SK-N-SH (cell line): Measurements from ENCODE around the gene CEP112. TPM values are rescaled to one million over a fixed set of nuclear protein-coding genes. Genes with fewer than 3 reads are reported as not detected.

Experiments used
- CTCF ChIA-PET: fragments of 300-600, 350-600 bp; formaldehyde crosslinking; extraction: SDS; loops from one replicate; lab custom pipeline; 2021; lab: Yijun Ruan, JAX
- POLR2A ChIA-PET: fragments of 350-600 bp; sonication (Branson Sonifier 250); formaldehyde crosslinking; extraction: SDS; loops from one replicate; lab custom pipeline; 2020; ENCODE audit warnings: antibody characterized with exemption, inconsistent platforms; lab: Yijun Ruan, JAX
- DNase-seq: peaks from one replicate; pipeline ENCODE4 v3.0.0; 2012
- H2AFZ ChIP-seq: fragments of 200-600 bp; sonication (generic); 2 replicates; pipeline ENCODE4 v1.8.1; 2016; ENCODE audit warnings: antibody characterized with exemption, mild to moderate bottlenecking, low read depth
- H3F3A ChIP-seq: fragments of 200-600 bp; sonication (generic); replicated peaks from 2 replicates; pipeline ENCODE3; 2016; ENCODE audit warnings: antibody characterized with exemption, mild to moderate bottlenecking; ENCODE audit not compliant: insufficient read depth
- H3K27ac ChIP-seq, 2 experiments: fragments of 200-500 bp in 1 of 2; fragments of 200-600 bp in 1 of 2; sonication (Bioruptor generic) in 1 of 2; sonication (generic), shearing (Covaris generic) in 1 of 2; 2 replicates each; pipeline versions ENCODE4 v1.5.1 to v1.6.1; 2014 to 2016; ENCODE audit warnings: low read depth in 2 of 2, inconsistent platforms in 1 of 2, low read length in 1 of 2, mild to moderate bottlenecking in 1 of 2, mixed read lengths in 1 of 2
- H3K27me3 ChIP-seq: fragments of 200-600 bp; sonication (generic), shearing (Covaris generic); 2 replicates; pipeline ENCODE4 v1.6.1; 2016; ENCODE audit warnings: mixed run types; ENCODE audit not compliant: insufficient read depth
- H3K36me3 ChIP-seq, 2 experiments: fragments of 200-500 bp in 1 of 2; fragments of 200-600 bp in 1 of 2; sonication (Bioruptor generic) in 1 of 2; sonication (generic) in 1 of 2; replicated peaks in 1 of 2; 2 replicates each; pipeline versions ENCODE3 to v1.5.1; 2014 to 2016; ENCODE audit warnings: low read length in 1 of 2, mild to moderate bottlenecking in 1 of 2; ENCODE audit not compliant: insufficient read depth in 2 of 2, control insufficient read depth in 1 of 2
- H3K4me1 ChIP-seq, 2 experiments: fragments of 200-500 bp in 1 of 2; fragments of 200-600 bp in 1 of 2; sonication (Bioruptor generic) in 1 of 2; sonication (generic), shearing (Covaris generic) in 1 of 2; 2 replicates each; pipeline versions ENCODE4 v1.5.1 to v1.6.1; 2014 to 2016; ENCODE audit warnings: low read depth in 1 of 2, low read length in 1 of 2, mixed run types in 1 of 2; ENCODE audit not compliant: insufficient read depth in 2 of 2, control insufficient read depth in 1 of 2
- H3K4me2 ChIP-seq: fragments of 200-600 bp; sonication (generic), shearing (Covaris generic); 2 replicates; pipeline ENCODE4 v1.6.1; 2017; ENCODE audit warnings: mixed run types
- H3K4me3 ChIP-seq, 2 experiments: fragments of 200-500 bp in 1 of 2; fragments of 200-600 bp in 1 of 2; sonication (Bioruptor generic) in 1 of 2; sonication (generic), shearing (Covaris generic) in 1 of 2; 2 replicates each; pipeline versions ENCODE4 v1.5.1 to v1.8.1; 2014 to 2016; ENCODE audit warnings: low read depth in 2 of 2, inconsistent platforms in 1 of 2, low read length in 1 of 2, mild to moderate bottlenecking in 1 of 2, mixed read lengths in 1 of 2, moderate library complexity in 1 of 2
- H3K79me2 ChIP-seq: fragments of 200-600 bp; sonication (generic); 2 replicates; pipeline ENCODE4 v1.8.1; 2017; ENCODE audit warnings: mild to moderate bottlenecking; ENCODE audit not compliant: insufficient read depth
- H3K9ac ChIP-seq: fragments of 200-600 bp; sonication (generic); 2 replicates; pipeline ENCODE4 v1.6.1; 2017; ENCODE audit warnings: mixed run types
- H3K9me2 ChIP-seq: fragments of 200-600 bp; sonication (generic); 2 replicates; pipeline ENCODE4 v1.6.1; 2017; ENCODE audit warnings: mixed run types
- H3K9me3 ChIP-seq: fragments of 200-600 bp; sonication (generic); 2 replicates; pipeline ENCODE4 v1.6.1; 2017; ENCODE audit warnings: mixed run types, mild to moderate bottlenecking, moderate library complexity
- H4K20me1 ChIP-seq: fragments of 200-600 bp; sonication (generic); 2 replicates; pipeline ENCODE4 v1.6.1; 2017; ENCODE audit warnings: mild to moderate bottlenecking, mixed run types; ENCODE audit not compliant: insufficient read depth
- CHD2 ChIP-seq: fragments of 150-350 bp; IDR thresholded peaks from 2 replicates; pipeline ENCODE4 v1.6.1; 2018; ENCODE audit warnings: low read length; ENCODE audit not compliant: partially characterized antibody
- ELF1 ChIP-seq: IDR thresholded peaks from 2 replicates; pipeline ENCODE4 v1.4.0; 2012
- EP300 ChIP-seq, 2 experiments: IDR thresholded peaks; 2 replicates each; pipeline versions ENCODE4 v1.4.0 to v1.6.1; 2012; ENCODE audit warnings: borderline replicate concordance in 1 of 2, low read depth in 1 of 2, low read length in 1 of 2
- EZH2phosphoT487 ChIP-seq: fragments of 200-600 bp; sonication (generic); IDR thresholded peaks from 2 replicates; pipeline ENCODE4 v1.6.1; 2017; ENCODE audit warnings: low read depth, mixed run types, mild to moderate bottlenecking, antibody characterized with exemption, moderate library complexity, borderline replicate concordance
- FOSL2 ChIP-seq: IDR thresholded peaks from 2 replicates; pipeline ENCODE4 v1.4.0; 2012; ENCODE audit warnings: low read depth, mild to moderate bottlenecking, moderate library complexity, borderline replicate concordance
- FOXJ3 ChIP-seq: sonication (generic); formaldehyde crosslinking; IDR thresholded peaks from 2 replicates; pipeline ENCODE4 v1.5.1; 2020; ENCODE audit warnings: mild to moderate bottlenecking, missing genetic modification reagents
- FOXM1 ChIP-seq: IDR thresholded peaks from 2 replicates; pipeline ENCODE4 v1.4.0; 2012; ENCODE audit warnings: low read depth, mild to moderate bottlenecking
- JUND ChIP-seq: IDR thresholded peaks from 2 replicates; pipeline ENCODE4 v1.4.0; 2012
- MEF2A ChIP-seq: IDR thresholded peaks from 2 replicates; pipeline ENCODE4 v1.4.0; 2012; ENCODE audit warnings: low read depth, borderline replicate concordance
- MXI1 ChIP-seq: IDR thresholded peaks from 2 replicates; pipeline ENCODE4 v1.6.1; 2012; ENCODE audit warnings: mild to moderate bottlenecking, low read depth, low read length, improper control_type of control experiment
- NFIC ChIP-seq: IDR thresholded peaks from 2 replicates; pipeline ENCODE4 v1.4.0; 2012; ENCODE audit warnings: borderline replicate concordance
- POLR2AphosphoS5 ChIP-seq: IDR thresholded peaks from 2 replicates; pipeline ENCODE4 v1.6.1; 2012; ENCODE audit warnings: low read depth, low read length
- RCOR1 ChIP-seq: fragments of 150-350 bp; IDR thresholded peaks from 2 replicates; pipeline ENCODE4 v1.6.1; 2017; ENCODE audit warnings: antibody characterized with exemption, low read length
- RFX5 ChIP-seq: IDR thresholded peaks from 2 replicates; pipeline ENCODE4 v1.6.1; 2012; ENCODE audit warnings: mild to moderate bottlenecking, improper control_type of control experiment, low read length
- RXRA ChIP-seq: IDR thresholded peaks from 2 replicates; pipeline ENCODE4 v1.4.0; 2012; ENCODE audit warnings: low read depth, mild to moderate bottlenecking, borderline replicate concordance
- SIN3A ChIP-seq: IDR thresholded peaks from 2 replicates; pipeline ENCODE4 v1.6.1; 2012; ENCODE audit warnings: low read depth, mild to moderate bottlenecking, low read length, moderate library complexity, borderline replicate concordance
- SMC3 ChIP-seq: IDR thresholded peaks from 2 replicates; pipeline ENCODE4 v1.6.1; 2012; ENCODE audit warnings: low read depth, low read length, improper control_type of control experiment
- TAF1 ChIP-seq: IDR thresholded peaks from 2 replicates; pipeline ENCODE4 v1.6.1; 2012; ENCODE audit warnings: low read depth, mild to moderate bottlenecking, low read length, moderate library complexity, borderline replicate concordance
- TCF12 ChIP-seq: IDR thresholded peaks from 2 replicates; pipeline ENCODE4 v1.4.0; 2012
- TEAD4 ChIP-seq: IDR thresholded peaks from 2 replicates; pipeline ENCODE4 v1.4.0; 2012; ENCODE audit warnings: mild to moderate bottlenecking, borderline replicate concordance; ENCODE audit not compliant: insufficient read depth
- USF1 ChIP-seq: IDR thresholded peaks from 2 replicates; pipeline ENCODE4 v1.4.0; 2012; ENCODE audit warnings: low read depth, borderline replicate concordance
- YY1 ChIP-seq: IDR thresholded peaks from 2 replicates; pipeline ENCODE4 v1.4.0; 2012; ENCODE audit warnings: low read depth, mild to moderate bottlenecking
- WGBS: methylation state at CpG from one replicate; pipeline ENCODE4 v1.1.6; 2017; ENCODE audit warnings: low lambda C conversion rate; 5-methylcytosine and 5-hydroxymethylcytosine counted together
- polyA plus RNA-seq, 3 experiments: library from polyadenylated mRNA; depleted of rRNA; stranded (reverse); fragments of >200 nt; gene quantifications; 2 replicates each; pipeline ENCODE4 v1.2.3, GENCODE V29; 2012
- TF ChIP-seq, protein P1 (sequence below): fragments of 150-350 bp; IDR thresholded peaks from 2 replicates; pipeline ENCODE4 v1.6.1; 2017; ENCODE audit warnings: antibody characterized with exemption, low read length, low read depth, borderline replicate concordance
- TF ChIP-seq, protein P2 (sequence below): IDR thresholded peaks from 2 replicates; pipeline ENCODE4 v1.4.0; 2012; ENCODE audit warnings: low read depth, borderline replicate concordance
- TF ChIP-seq, protein P3 (sequence below): IDR thresholded peaks from 2 replicates; pipeline ENCODE4 v1.4.0; 2012; ENCODE audit warnings: low read depth

The CEP112 gene
- polyA plus RNA-seq, 1 of the 3 experiments (the other 2 are of a cell fraction) = 7.9 TPM

- CTCF ChIA-PET = no interaction called here
- POLR2A ChIA-PET = no interaction called here
Observed at GRCh38 chr17:65807361-65807760, 384.6 kb downstream of the CEP112 start.

DNA sequence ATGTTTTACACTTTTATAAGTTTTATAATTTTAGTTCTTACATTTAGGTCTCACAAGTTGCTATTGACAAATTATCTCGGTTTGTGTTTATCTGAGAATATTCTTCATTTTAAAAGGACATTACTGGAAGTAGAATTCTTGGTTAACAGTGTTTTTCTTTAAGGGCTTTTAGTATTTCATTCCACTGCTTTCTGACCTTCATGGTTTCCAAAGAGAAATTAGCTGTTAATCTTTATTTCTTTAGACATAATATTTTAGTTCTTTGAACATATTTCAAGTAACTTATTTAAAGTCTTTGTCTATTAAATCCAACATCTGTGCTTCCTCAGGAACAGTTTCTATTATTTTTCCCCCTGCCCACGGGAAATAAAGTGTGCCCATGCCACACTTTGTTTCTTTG is 390.4 kb downstream of the CEP112 start:
- Histone ChIP-seq H3K27ac (no peak overlapping the region), H3K9ac (no peak overlapping the region), H3K27me3 (no peaks in the 10 kb centered on the region), H3K36me3 (peaks cover 0 to 16% of the 10 kb centered on the region in 2 experiments), H4K20me1 (no peaks in the 10 kb centered on the region), H3K4me3 (no peak overlapping the region), H3K4me1 (no peaks in the 10 kb centered on the region), H2AFZ (no peak overlapping the region), H3F3A (peaks cover 3% of the 10 kb centered on the region), H3K9me2 (0 out of 2 replicates have a peak, but pooled peaks cover 3% of the 10 kb centered on the region), H3K9me3 (peaks cover 26% of the 10 kb centered on the region), H3K79me2 (no peaks in the 10 kb centered on the region), H3K4me2 (no peak overlapping the region)
- CTCF ChIA-PET = interaction anchor here (1.5 kb wide), 1 partner anchor 507 kb away, joined by 3 read pairs; no protein-coding TSS in a partner anchor
- 28% methylated on average over 2 of the region's 2 CpGs for WGBS
- DNase-seq = no peak
- no peak for TF ChIP-seq TAF1
- no peak for TF ChIP-seq MXI1
- TF ChIP-seq ELF1 = no peak
- TF ChIP-seq, protein P1, sequence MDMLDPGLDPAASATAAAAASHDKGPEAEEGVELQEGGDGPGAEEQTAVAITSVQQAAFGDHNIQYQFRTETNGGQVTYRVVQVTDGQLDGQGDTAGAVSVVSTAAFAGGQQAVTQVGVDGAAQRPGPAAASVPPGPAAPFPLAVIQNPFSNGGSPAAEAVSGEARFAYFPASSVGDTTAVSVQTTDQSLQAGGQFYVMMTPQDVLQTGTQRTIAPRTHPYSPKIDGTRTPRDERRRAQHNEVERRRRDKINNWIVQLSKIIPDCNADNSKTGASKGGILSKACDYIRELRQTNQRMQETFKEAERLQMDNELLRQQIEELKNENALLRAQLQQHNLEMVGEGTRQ = no peak
- TF ChIP-seq FOXM1 = no peak
- no peak for TF ChIP-seq TEAD4
- TF ChIP-seq FOSL2 = no peak
- TF ChIP-seq, protein P2, sequence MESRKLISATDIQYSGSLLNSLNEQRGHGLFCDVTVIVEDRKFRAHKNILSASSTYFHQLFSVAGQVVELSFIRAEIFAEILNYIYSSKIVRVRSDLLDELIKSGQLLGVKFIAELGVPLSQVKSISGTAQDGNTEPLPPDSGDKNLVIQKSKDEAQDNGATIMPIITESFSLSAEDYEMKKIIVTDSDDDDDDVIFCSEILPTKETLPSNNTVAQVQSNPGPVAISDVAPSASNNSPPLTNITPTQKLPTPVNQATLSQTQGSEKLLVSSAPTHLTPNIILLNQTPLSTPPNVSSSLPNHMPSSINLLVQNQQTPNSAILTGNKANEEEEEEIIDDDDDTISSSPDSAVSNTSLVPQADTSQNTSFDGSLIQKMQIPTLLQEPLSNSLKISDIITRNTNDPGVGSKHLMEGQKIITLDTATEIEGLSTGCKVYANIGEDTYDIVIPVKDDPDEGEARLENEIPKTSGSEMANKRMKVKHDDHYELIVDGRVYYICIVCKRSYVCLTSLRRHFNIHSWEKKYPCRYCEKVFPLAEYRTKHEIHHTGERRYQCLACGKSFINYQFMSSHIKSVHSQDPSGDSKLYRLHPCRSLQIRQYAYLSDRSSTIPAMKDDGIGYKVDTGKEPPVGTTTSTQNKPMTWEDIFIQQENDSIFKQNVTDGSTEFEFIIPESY = no peak
- TF ChIP-seq SMC3 = no peak
- TF ChIP-seq CHD2 = no peak
- TF ChIP-seq EP300 (IDR thresholded peaks at IDR 0.05; ENCODE audit: borderline replicate concordance in 1 of 2, low read depth in 1 of 2, low read length in 1 of 2) = no peak
- TF ChIP-seq RCOR1 = no peak
- no peak for TF ChIP-seq JUND
- TF ChIP-seq, protein P3, sequence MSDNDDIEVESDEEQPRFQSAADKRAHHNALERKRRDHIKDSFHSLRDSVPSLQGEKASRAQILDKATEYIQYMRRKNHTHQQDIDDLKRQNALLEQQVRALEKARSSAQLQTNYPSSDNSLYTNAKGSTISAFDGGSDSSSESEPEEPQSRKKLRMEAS = no peak
- TF ChIP-seq USF1 = no peak
- no peak for TF ChIP-seq FOXJ3 (CRISPR knock-in tag)
- TF ChIP-seq NFIC = no peak
- TF ChIP-seq EZH2phosphoT487 = no peak
- TF ChIP-seq, all 33 proteins: peak for 0
- POLR2A ChIA-PET = no interaction called here

More at GRCh38 chr17:65807361-65807760, 384.6 kb downstream of the CEP112 start:
- TF ChIP-seq POLR2AphosphoS5 (no peak), FOXM1 (no peak), RXRA (no peak), TCF12 (no peak), YY1 (no peak), SIN3A (no peak), SMC3 (no peak), FOSL2 (no peak), JUND (no peak), TAF1 (no peak), MEF2A (no peak), FOXJ3 (CRISPR knock-in tag) (no peak), RFX5 (no peak)
- TF ChIP-seq, protein P1 = no peak
- 0 out of 2 replicates have a peak, but pooled peaks cover 3% of the 10 kb centered on the region for H3K9me2 ChIP-seq
- H3K9ac ChIP-seq = no peak overlapping the region
- H3K4me1 ChIP-seq = no peaks in the 10 kb centered on the region
- no peak overlapping the region for H3K4me2 ChIP-seq
- H3K36me3 ChIP-seq = peaks cover 0 to 6% of the 10 kb centered on the region in 2 experiments
- H3K27ac ChIP-seq = no peak overlapping the region
- H2AFZ ChIP-seq = no peak overlapping the region
- no peaks in the 10 kb centered on the region for H3K79me2 ChIP-seq
- H3K9me3 ChIP-seq = peaks cover 1% of the 10 kb centered on the region; the same call in 1 of the 2 replicates
- no peaks in the 10 kb centered on the region for H4K20me1 ChIP-seq
- no peak for DNase-seq
- H3K27me3 ChIP-seq = no peaks in the 10 kb centered on the region
- peaks cover 3% of the 10 kb centered on the region for H3F3A ChIP-seq
- no peak overlapping the region for H3K4me3 ChIP-seq
